Choroid plexus epithelial cell (primary cell): Measurements from ENCODE around the gene EXOC5.

ENCODE experiments used
- DNase-seq: peaks from one replicate; pipeline ENCODE4 v3.0.0-alpha.2; 2010; ENCODE audit warnings: low read depth
- H3K4me3 ChIP-seq: 2 replicates; pipeline ENCODE4 v1.5.1; 2011; ENCODE audit warnings: low read depth, mild to moderate bottlenecking, control low read depth, low read length, moderate library complexity
- CTCF ChIP-seq: conservative IDR thresholded peaks from 2 replicates; pipeline ENCODE4 v1.5.1; 2011; ENCODE audit warnings: low read depth, mild to moderate bottlenecking, control low read depth, inconsistent platforms, low read length, moderate library complexity

EXOC5 gene

GRCh38 chr14:57161583-57162234, 107.0 kb downstream of the EXOC5 start:
- no peak for TF ChIP-seq CTCF
- no peak overlapping the region for H3K4me3 ChIP-seq

GRCh38 chr14:57160333-57160732, 108.4 kb downstream of the EXOC5 start:
- no peak for DNase-seq
- no peak for TF ChIP-seq CTCF
- no peak overlapping the region for H3K4me3 ChIP-seq

More at GRCh38 chr14:57161583-57162234, 107.0 kb downstream of the EXOC5 start:
- DNase-seq: no peak

- no peak for DNase-seq
- no peak for TF ChIP-seq CTCF
- H3K4me3 ChIP-seq: no peak overlapping the region
Observed at GRCh38 chr14:57153286-57153685, 115.4 kb downstream of the EXOC5 start.
